ENCODE measurements around the gene MAP3K14.

GRCh38 chr17:45261577-45262515, 55.0 kb downstream of the MAP3K14 start, which contains the start of gene SPATA32:
- TF ChIP-seq EP300 (IDR thresholded peaks at IDR 0.05; ENCODE audit: borderline replicate concordance in 1 of 2, low read depth in 1 of 2, low read length in 1 of 2) (no peak), RAD21 (IDR thresholded peaks at IDR 0.05; ENCODE audit: low read length) (no peak), JUND (IDR thresholded peaks at IDR 0.05) (no peak), RXRA (IDR thresholded peaks at IDR 0.05; ENCODE audit: borderline replicate concordance, low read depth) (no peak), CTCF (IDR thresholded peaks at IDR 0.05) (no peak), FOXM1 (IDR thresholded peaks at IDR 0.05; ENCODE audit: low read depth) (no peak), RCOR1 (IDR thresholded peaks at IDR 0.05; ENCODE audit: low read length) (no peak), YY1 (IDR thresholded peaks at IDR 0.05; ENCODE audit: low read depth) (no peak), FOXJ3 (CRISPR knock-in tag; IDR thresholded peaks at IDR 0.05) (no peak)

Measured in SK-N-SH (cell line).